DOHH2 (cell line): ENCODE data around the gene NPL.

ENCODE experiments used
- H3F3A ChIP-seq: fragments of 200-600 bp; sonication (generic), shearing (Covaris generic); 2 replicates; pipeline ENCODE4 v1.6.0; 2016; ENCODE audit warnings: antibody characterized with exemption, mild to moderate bottlenecking; ENCODE audit not compliant: control insufficient read depth, insufficient read depth
- H3K27ac ChIP-seq: fragments of 200-600 bp; sonication (generic); 2 replicates; pipeline ENCODE4 v1.5.1; 2014; ENCODE audit warnings: low read depth, mild to moderate bottlenecking, low read length, moderate library complexity
- H3K27me3 ChIP-seq: fragments of 200-600 bp; sonication (generic); 2 replicates; pipeline ENCODE4 v1.6.1; 2014; ENCODE audit warnings: mild to moderate bottlenecking, low read length, mixed read lengths; ENCODE audit not compliant: control insufficient read depth
- H3K36me3 ChIP-seq: fragments of 200-600 bp; sonication (generic); 2 replicates; pipeline ENCODE4 v1.6.1; 2014; ENCODE audit warnings: mild to moderate bottlenecking, low read length, moderate library complexity, mixed read lengths; ENCODE audit not compliant: control insufficient read depth
- H3K4me1 ChIP-seq: fragments of 200-600 bp; sonication (generic); 2 replicates; pipeline ENCODE4 v1.6.1; 2014; ENCODE audit warnings: mild to moderate bottlenecking, low read length, mixed read lengths; ENCODE audit not compliant: control insufficient read depth
- H3K4me2 ChIP-seq: fragments of 200-600 bp; sonication (generic); 2 replicates; pipeline ENCODE4 v1.6.0; 2014; ENCODE audit warnings: mild to moderate bottlenecking, low read length, moderate library complexity
- H3K4me3 ChIP-seq: fragments of 200-600 bp; sonication (generic); 2 replicates; pipeline ENCODE4 v1.5.1; 2014; ENCODE audit warnings: mild to moderate bottlenecking, low read length, mixed read lengths
- H3K79me2 ChIP-seq: fragments of 200-600 bp; sonication (generic); 2 replicates; pipeline ENCODE4 v1.6.1; 2014; ENCODE audit warnings: mild to moderate bottlenecking, low read length, mixed read lengths; ENCODE audit not compliant: control insufficient read depth
- H3K9me2 ChIP-seq: fragments of 200-600 bp; sonication (generic); replicated peaks from 2 replicates; pipeline ENCODE4 v1.6.1; 2014; ENCODE audit warnings: mild to moderate bottlenecking, low read length, mixed read lengths; ENCODE audit not compliant: control insufficient read depth
- H3K9me3 ChIP-seq: fragments of 200-600 bp; sonication (generic); 2 replicates; pipeline ENCODE4 v1.6.1; 2014; ENCODE audit warnings: antibody characterized with exemption, low read length, mixed read lengths; ENCODE audit not compliant: control insufficient read depth, insufficient read depth
- H4K20me1 ChIP-seq: fragments of 200-600 bp; sonication (generic); 2 replicates; pipeline ENCODE4 v1.6.0; 2014; ENCODE audit warnings: low read depth, mild to moderate bottlenecking, antibody characterized with exemption, low read length, moderate library complexity; ENCODE audit not compliant: control insufficient read depth, insufficient read depth
- EZH2phosphoT487 ChIP-seq: fragments of 200-600 bp; sonication (generic); IDR thresholded peaks from 2 replicates; pipeline ENCODE4 v1.6.1; 2017; ENCODE audit warnings: borderline replicate concordance, mild to moderate bottlenecking, antibody characterized with exemption, low read length, moderate library complexity, mixed read lengths
- TF ChIP-seq, protein P1 (sequence below): fragments of 200-600 bp; sonication (generic); IDR thresholded peaks from one replicate; pipeline ENCODE4 v1.5.1; 2014; ENCODE audit warnings: antibody characterized with exemption, mild to moderate bottlenecking, low read depth, low read length; ENCODE audit not compliant: poor library complexity, severe bottlenecking

NPL gene

DNA sequence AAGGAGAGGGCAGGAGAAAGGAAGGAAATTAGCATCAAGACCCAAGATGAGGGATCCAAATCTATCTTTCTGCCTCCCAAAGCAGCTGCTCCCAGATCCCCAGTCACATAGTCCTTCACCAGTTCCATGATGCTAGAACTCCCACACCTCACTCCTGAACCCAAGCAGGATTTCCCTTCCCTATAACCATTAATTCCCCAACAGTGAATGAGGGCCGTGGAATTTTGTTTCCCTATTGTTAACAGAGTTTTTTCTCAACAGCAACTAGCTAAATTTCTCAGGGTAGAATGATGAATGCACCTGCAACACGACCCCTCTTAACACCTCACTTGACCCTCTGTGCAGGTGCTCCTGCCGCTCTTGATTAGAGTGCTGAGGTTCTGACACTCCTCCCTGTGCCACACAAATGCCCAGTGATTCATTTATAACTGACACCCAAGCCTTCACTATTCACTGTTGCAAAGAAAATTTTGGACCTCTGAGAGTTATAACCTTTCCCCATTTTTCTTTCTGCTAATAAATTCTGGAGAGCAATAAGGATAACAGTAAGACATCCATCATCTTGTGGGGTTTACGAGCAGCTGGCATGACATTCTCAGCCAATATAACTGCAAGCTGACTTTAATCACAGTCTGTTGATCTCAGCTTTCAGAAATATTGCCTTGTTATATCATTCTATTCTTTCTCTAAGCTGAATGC, 25.4 kb upstream of the NPL start:
- H3K4me1 ChIP-seq, result peaks cover 13% of the 10 kb centered on the region
- H3K27me3 ChIP-seq, result no peaks in the 10 kb centered on the region
- no peak overlapping the region for H3K4me3 ChIP-seq
- no peaks in the 10 kb centered on the region for H3K9me2 ChIP-seq
- no peak for TF ChIP-seq EZH2phosphoT487
- TF ChIP-seq, protein P1, sequence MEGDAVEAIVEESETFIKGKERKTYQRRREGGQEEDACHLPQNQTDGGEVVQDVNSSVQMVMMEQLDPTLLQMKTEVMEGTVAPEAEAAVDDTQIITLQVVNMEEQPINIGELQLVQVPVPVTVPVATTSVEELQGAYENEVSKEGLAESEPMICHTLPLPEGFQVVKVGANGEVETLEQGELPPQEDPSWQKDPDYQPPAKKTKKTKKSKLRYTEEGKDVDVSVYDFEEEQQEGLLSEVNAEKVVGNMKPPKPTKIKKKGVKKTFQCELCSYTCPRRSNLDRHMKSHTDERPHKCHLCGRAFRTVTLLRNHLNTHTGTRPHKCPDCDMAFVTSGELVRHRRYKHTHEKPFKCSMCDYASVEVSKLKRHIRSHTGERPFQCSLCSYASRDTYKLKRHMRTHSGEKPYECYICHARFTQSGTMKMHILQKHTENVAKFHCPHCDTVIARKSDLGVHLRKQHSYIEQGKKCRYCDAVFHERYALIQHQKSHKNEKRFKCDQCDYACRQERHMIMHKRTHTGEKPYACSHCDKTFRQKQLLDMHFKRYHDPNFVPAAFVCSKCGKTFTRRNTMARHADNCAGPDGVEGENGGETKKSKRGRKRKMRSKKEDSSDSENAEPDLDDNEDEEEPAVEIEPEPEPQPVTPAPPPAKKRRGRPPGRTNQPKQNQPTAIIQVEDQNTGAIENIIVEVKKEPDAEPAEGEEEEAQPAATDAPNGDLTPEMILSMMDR, result no peak
- peaks cover 9% of the 10 kb centered on the region; the same call in 1 of the 2 replicates for H3K9me3 ChIP-seq
- no peaks in the 10 kb centered on the region; the same call in 1 of the 2 replicates for H3K36me3 ChIP-seq
- H4K20me1 ChIP-seq, result no peaks in the 10 kb centered on the region
- H3K79me2 ChIP-seq, result no peaks in the 10 kb centered on the region
- no peak overlapping the region for H3K27ac ChIP-seq
- no peaks in the 10 kb centered on the region for H3F3A ChIP-seq
- H3K4me2 ChIP-seq, result no peak overlapping the region

DNA sequence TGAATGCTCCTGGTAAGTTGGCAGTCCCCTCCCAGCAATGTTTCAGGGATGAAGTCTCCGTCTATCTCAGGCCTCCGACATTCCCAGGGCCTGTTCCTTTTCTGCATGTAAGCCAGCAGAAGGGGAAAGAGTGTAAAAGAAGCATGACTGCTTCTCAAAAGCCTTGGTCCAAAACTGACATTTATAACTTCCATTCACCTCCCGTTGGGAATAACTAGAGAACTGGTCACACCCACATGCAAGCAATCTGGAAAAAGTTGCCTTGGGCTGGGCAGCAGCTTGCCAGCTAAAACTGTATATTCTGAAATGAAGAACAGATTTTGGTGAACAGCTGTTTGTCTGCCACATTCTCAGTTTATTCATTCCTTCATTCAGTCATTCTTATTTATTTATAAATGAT, 24.2 kb upstream of the NPL start:
- H3K27ac ChIP-seq, result no peak overlapping the region
- H3K4me3 ChIP-seq, result no peak overlapping the region
- H3K4me2 ChIP-seq, result no peak overlapping the region
- H3K9me2 ChIP-seq, result no peaks in the 10 kb centered on the region
- peaks cover 9% of the 10 kb centered on the region; the same call in 1 of the 2 replicates for H3K9me3 ChIP-seq
- TF ChIP-seq, protein P1, result no peak
- TF ChIP-seq EZH2phosphoT487, result no peak
- H3K4me1 ChIP-seq, result peaks cover 13% of the 10 kb centered on the region
- H3K79me2 ChIP-seq, result no peaks in the 10 kb centered on the region
- no peaks in the 10 kb centered on the region for H3F3A ChIP-seq
- H4K20me1 ChIP-seq, result no peaks in the 10 kb centered on the region
- H3K36me3 ChIP-seq, result no peaks in the 10 kb centered on the region; the same call in 1 of the 2 replicates
- no peaks in the 10 kb centered on the region for H3K27me3 ChIP-seq

DNA sequence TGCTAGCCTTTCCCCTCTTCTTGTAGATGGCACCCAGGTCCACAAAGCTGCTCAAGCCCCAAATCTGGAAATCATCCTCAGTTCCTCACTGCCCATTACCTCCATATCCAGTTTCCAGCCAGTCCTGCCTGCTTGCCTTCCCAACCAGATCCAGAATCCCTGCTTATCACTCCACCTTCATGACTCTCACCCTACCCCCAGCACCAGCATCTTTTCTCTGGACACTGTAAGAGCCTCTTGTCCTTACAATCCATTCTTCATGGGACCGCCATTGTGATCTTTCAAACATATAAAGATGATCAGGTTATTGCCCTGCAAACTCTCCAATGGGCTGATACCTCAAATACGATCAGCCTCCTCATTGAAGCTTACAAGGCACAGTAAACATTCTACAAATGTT, 23.5 kb upstream of the NPL start:
- H3K36me3 ChIP-seq, result no peaks in the 10 kb centered on the region; the same call in 1 of the 2 replicates
- H3K9me3 ChIP-seq, result peaks cover 9% of the 10 kb centered on the region; the same call in 1 of the 2 replicates
- H3K4me3 ChIP-seq, result no peak overlapping the region
- no peaks in the 10 kb centered on the region for H3K9me2 ChIP-seq
- H3K4me2 ChIP-seq, result no peak overlapping the region
- H3K79me2 ChIP-seq, result no peaks in the 10 kb centered on the region
- TF ChIP-seq, protein P1, result no peak
- no peak for TF ChIP-seq EZH2phosphoT487
- H4K20me1 ChIP-seq, result no peaks in the 10 kb centered on the region
- no peaks in the 10 kb centered on the region for H3F3A ChIP-seq
- H3K27ac ChIP-seq, result no peak overlapping the region
- H3K4me1 ChIP-seq, result peaks cover 9% of the 10 kb centered on the region
- H3K27me3 ChIP-seq, result no peaks in the 10 kb centered on the region
